Measurements from ENCODE around the gene KLRF1.

KLRF1 gene

DNA sequence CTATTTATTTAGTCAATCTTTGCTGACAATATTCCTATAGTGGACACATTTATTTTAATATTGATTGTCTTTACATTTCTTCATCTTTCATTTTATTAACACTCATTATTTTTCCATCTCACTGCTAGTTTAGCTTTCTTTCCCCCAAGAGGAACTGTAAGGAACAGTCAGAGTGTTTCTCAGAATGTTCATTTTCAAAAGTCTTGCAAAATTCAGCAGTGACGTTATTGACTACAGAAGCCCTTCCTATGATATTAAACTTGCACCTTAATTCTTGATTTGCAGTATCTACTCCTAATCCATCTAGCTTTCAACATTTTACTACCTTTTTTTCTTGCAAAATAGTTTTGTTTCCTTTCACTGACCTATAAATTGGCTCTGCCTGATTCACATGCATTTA lies 28.9 kb downstream of the KLRF1 start:
- H3K14ac ChIP-seq (ENCODE audit: low read length) = no peak overlapping the region
- H3K9me3 ChIP-seq (replicated peaks in 1 of 2; ENCODE audit: control insufficient read depth in 2 of 2, insufficient read depth in 1 of 2, low read depth in 1 of 2, low read length in 2 of 2) = no peaks in the 10 kb centered on the region
- H2AK5ac ChIP-seq (ENCODE audit: low read depth, low read length) = no peak overlapping the region
- no peak overlapping the region for H2BK12ac ChIP-seq (ENCODE audit: low read length)
- H3K4ac ChIP-seq (ENCODE audit: low read length) = no peak overlapping the region
- H3K79me1 ChIP-seq (ENCODE audit: low read depth, low read length) = no peaks in the 10 kb centered on the region
- H4K91ac ChIP-seq (ENCODE audit: low read depth, low read length, poor library complexity) = no peak overlapping the region
- H3K36me3 ChIP-seq (replicated peaks in 1 of 2; ENCODE audit: control insufficient read depth in 2 of 2, insufficient read depth in 2 of 2, low read length in 2 of 2) = no peaks in the 10 kb centered on the region
- H3K27me3 ChIP-seq (ENCODE audit: control insufficient read depth in 3 of 3, insufficient read depth in 3 of 3, low read depth in 1 of 3, low read length in 3 of 3) = no peaks in the 10 kb centered on the region
- no peak overlapping the region for H3K23ac ChIP-seq (ENCODE audit: low read depth, low read length, poor library complexity)
- H3K4me2 ChIP-seq (ENCODE audit: insufficient read depth, low read length, poor library complexity, severe bottlenecking) = no peak overlapping the region
- H3K18ac ChIP-seq (ENCODE audit: low read length) = no peak overlapping the region
- H2BK5ac ChIP-seq (ENCODE audit: low read length) = no peak overlapping the region
- H3K4me3 ChIP-seq (ENCODE audit: low read length in 2 of 2) = no peak overlapping the region
- no peak for DNase-seq (ENCODE audit: low spot score)
- H2BK15ac ChIP-seq (ENCODE audit: low read length) = no peak overlapping the region
- no peak overlapping the region for H2AFZ ChIP-seq (ENCODE audit: low read length)
- H2BK120ac ChIP-seq (ENCODE audit: low read depth, low read length) = no peak overlapping the region
- no CpG with 5 or more reads among the region's 1 CpG for WGBS, 2 donors (ENCODE audit: extremely low coverage in 2 of 2, insufficient read length in 2 of 2, insufficient replicate concordance in 1 of 2)
- no peak overlapping the region for H4K8ac ChIP-seq (ENCODE audit: low read depth, low read length)
- H3K27ac ChIP-seq (replicated peaks; ENCODE audit: low read length) = no peak overlapping the region
- H3K9ac ChIP-seq (ENCODE audit: low read depth, low read length, poor library complexity) = no peak overlapping the region
- no peaks in the 10 kb centered on the region for H3K4me1 ChIP-seq (ENCODE audit: control insufficient read depth in 2 of 2, insufficient read depth in 1 of 2, low read depth in 1 of 2, low read length in 2 of 2)

DNA sequence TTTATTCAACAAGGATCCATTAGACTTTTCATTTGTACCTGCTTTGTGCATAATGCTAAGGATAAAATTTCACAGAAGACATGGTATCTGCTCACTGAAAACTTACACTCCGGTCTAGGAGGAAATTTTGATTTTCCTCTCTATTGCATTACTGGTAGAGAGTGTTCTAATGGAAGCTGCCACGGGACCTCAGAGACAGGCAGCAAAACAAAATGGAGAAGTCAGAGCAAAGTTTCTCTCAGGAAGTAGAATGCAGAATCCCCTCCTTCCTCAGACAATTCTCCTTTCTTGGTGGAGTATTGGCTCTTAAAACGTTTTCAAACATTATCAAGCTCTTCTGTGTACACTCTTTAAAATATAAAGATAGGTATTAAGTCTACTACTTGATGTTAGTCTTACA lies 29.6 kb downstream of the KLRF1 start:
- no peak overlapping the region for H3K4me3 ChIP-seq (ENCODE audit: low read length in 2 of 2)
- no peak overlapping the region for H3K4me2 ChIP-seq (ENCODE audit: insufficient read depth, low read length, poor library complexity, severe bottlenecking)
- DNase-seq (ENCODE audit: low spot score) = no peak
- no peak overlapping the region for H3K18ac ChIP-seq (ENCODE audit: low read length)
- H3K4me1 ChIP-seq (ENCODE audit: control insufficient read depth in 2 of 2, insufficient read depth in 1 of 2, low read depth in 1 of 2, low read length in 2 of 2) = no peaks in the 10 kb centered on the region
- H2AK5ac ChIP-seq (ENCODE audit: low read depth, low read length) = no peak overlapping the region
- no peaks in the 10 kb centered on the region for H3K36me3 ChIP-seq (replicated peaks in 1 of 2; ENCODE audit: control insufficient read depth in 2 of 2, insufficient read depth in 2 of 2, low read length in 2 of 2)
- no peaks in the 10 kb centered on the region for H3K79me1 ChIP-seq (ENCODE audit: low read depth, low read length)
- H2BK5ac ChIP-seq (ENCODE audit: low read length) = no peak overlapping the region
- no peaks in the 10 kb centered on the region for H3K27me3 ChIP-seq (ENCODE audit: control insufficient read depth in 3 of 3, insufficient read depth in 3 of 3, low read depth in 1 of 3, low read length in 3 of 3)
- no peak overlapping the region for H3K27ac ChIP-seq (replicated peaks; ENCODE audit: low read length)
- H4K8ac ChIP-seq (ENCODE audit: low read depth, low read length) = no peak overlapping the region
- H2AFZ ChIP-seq (ENCODE audit: low read length) = no peak overlapping the region
- H2BK15ac ChIP-seq (ENCODE audit: low read length) = no peak overlapping the region
- WGBS, 2 donors (ENCODE audit: extremely low coverage in 2 of 2, insufficient read length in 2 of 2, insufficient replicate concordance in 1 of 2) = no CpG with 5 or more reads among the region's 3 CpGs
- H3K9ac ChIP-seq (ENCODE audit: low read depth, low read length, poor library complexity) = no peak overlapping the region
- H2BK120ac ChIP-seq (ENCODE audit: low read depth, low read length) = no peak overlapping the region
- H3K14ac ChIP-seq (ENCODE audit: low read length) = no peak overlapping the region
- no peaks in the 10 kb centered on the region for H3K9me3 ChIP-seq (replicated peaks in 1 of 2; ENCODE audit: control insufficient read depth in 2 of 2, insufficient read depth in 1 of 2, low read depth in 1 of 2, low read length in 2 of 2)
- H4K91ac ChIP-seq (ENCODE audit: low read depth, low read length, poor library complexity) = no peak overlapping the region
- H2BK12ac ChIP-seq (ENCODE audit: low read length) = no peak overlapping the region
- H3K4ac ChIP-seq (ENCODE audit: low read length) = no peak overlapping the region
- H3K23ac ChIP-seq (ENCODE audit: low read depth, low read length, poor library complexity) = no peak overlapping the region

DNA sequence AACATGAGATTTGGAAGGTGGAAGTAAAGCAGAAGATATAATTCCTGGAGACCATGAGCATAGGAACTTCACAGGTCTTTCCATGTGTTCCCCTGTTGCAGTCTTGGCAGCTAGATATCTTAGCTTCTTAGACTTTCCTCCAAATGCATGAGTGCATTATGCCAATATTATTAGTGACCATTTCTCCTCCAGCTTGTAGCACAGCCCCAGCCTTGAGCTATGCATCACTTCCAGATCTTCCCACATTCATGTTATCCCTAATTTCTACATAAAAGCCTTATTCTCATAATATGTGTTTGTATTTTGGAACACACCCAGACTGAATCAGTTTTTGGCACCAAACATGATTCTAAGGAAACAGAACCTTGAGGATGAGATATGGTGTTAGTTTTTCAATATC lies 30.9 kb downstream of the KLRF1 start:
- no peak for DNase-seq (ENCODE audit: low spot score)
- Histone ChIP-seq H3K4me3 (ENCODE audit: low read length in 2 of 2) (no peak overlapping the region), H3K23ac (ENCODE audit: low read depth, low read length, poor library complexity) (no peak overlapping the region), H3K79me1 (ENCODE audit: low read depth, low read length) (no peaks in the 10 kb centered on the region), H3K4me1 (ENCODE audit: control insufficient read depth in 2 of 2, insufficient read depth in 1 of 2, low read depth in 1 of 2, low read length in 2 of 2) (no peaks in the 10 kb centered on the region), H3K4me2 (ENCODE audit: insufficient read depth, low read length, poor library complexity, severe bottlenecking) (no peak overlapping the region), H3K18ac (ENCODE audit: low read length) (no peak overlapping the region), H3K9me3 (replicated peaks in 1 of 2; ENCODE audit: control insufficient read depth in 2 of 2, insufficient read depth in 1 of 2, low read depth in 1 of 2, low read length in 2 of 2) (no peaks in the 10 kb centered on the region), H3K27ac (replicated peaks; ENCODE audit: low read length) (no peak overlapping the region), H3K4ac (ENCODE audit: low read length) (no peak overlapping the region), H2BK15ac (ENCODE audit: low read length) (no peak overlapping the region), H2BK5ac (ENCODE audit: low read length) (no peak overlapping the region), H3K9ac (ENCODE audit: low read depth, low read length, poor library complexity) (no peak overlapping the region), H3K36me3 (replicated peaks in 1 of 2; ENCODE audit: control insufficient read depth in 2 of 2, insufficient read depth in 2 of 2, low read length in 2 of 2) (no peaks in the 10 kb centered on the region), H2AK5ac (ENCODE audit: low read depth, low read length) (no peak overlapping the region), H4K91ac (ENCODE audit: low read depth, low read length, poor library complexity) (no peak overlapping the region), H2AFZ (ENCODE audit: low read length) (no peak overlapping the region), H2BK12ac (ENCODE audit: low read length) (no peak overlapping the region), H2BK120ac (ENCODE audit: low read depth, low read length) (no peak overlapping the region), H3K27me3 (ENCODE audit: control insufficient read depth in 3 of 3, insufficient read depth in 3 of 3, low read depth in 1 of 3, low read length in 3 of 3) (no peaks in the 10 kb centered on the region), H4K8ac (ENCODE audit: low read depth, low read length) (no peak overlapping the region), H3K14ac (ENCODE audit: low read length) (no peak overlapping the region)

DNA sequence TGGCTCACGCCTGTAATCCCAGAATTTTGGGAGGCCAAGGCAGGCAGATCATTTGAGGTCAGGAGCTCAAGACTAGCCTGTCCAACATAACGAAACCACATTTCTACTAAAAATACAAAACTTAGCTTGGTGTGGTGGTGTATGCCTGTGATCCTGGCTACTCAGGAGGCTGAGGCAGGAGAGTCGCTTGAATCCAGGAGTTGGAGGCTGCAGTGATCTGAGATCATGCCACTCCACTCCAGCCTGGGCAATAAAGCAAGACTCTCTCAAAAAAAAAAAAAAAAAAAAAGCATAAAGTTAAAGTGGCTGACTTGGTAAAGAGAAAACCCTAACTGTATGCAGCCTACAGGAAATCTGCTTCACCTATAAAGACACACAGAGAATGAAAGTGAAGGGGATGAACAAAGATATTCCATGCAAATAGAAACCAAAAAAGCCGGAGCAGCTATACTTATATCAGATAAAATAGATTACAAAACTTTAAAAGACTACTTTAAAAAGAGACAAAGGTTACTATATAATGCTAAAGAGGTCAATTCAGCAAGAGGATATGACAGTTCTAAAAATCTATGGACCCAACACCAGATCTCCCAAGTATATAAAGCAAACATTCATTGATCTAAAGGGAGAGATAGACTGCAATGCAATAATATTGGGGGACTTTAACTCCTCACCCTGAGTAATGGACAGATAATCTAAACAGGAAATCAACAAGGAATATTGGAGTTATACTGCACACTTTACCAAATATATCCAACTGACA lies 37.8 kb downstream of the KLRF1 start:
- no peaks in the 10 kb centered on the region for H3K9me3 ChIP-seq (replicated peaks in 1 of 2; ENCODE audit: control insufficient read depth in 2 of 2, insufficient read depth in 1 of 2, low read depth in 1 of 2, low read length in 2 of 2)
- H3K4me1 ChIP-seq (ENCODE audit: control insufficient read depth in 2 of 2, insufficient read depth in 1 of 2, low read depth in 1 of 2, low read length in 2 of 2) = peaks cover 0 to 1% of the 10 kb centered on the region in 2 donors
- H2BK5ac ChIP-seq (ENCODE audit: low read length) = no peak overlapping the region
- no peak overlapping the region for H3K14ac ChIP-seq (ENCODE audit: low read length)
- no peak overlapping the region for H4K8ac ChIP-seq (ENCODE audit: low read depth, low read length)
- no peak overlapping the region for H2BK12ac ChIP-seq (ENCODE audit: low read length)
- H2AFZ ChIP-seq (ENCODE audit: low read length) = no peak overlapping the region
- no peak overlapping the region for H3K4me3 ChIP-seq (ENCODE audit: low read length in 2 of 2)
- no peak overlapping the region for H3K9ac ChIP-seq (ENCODE audit: low read depth, low read length, poor library complexity)
- no peak overlapping the region for H4K91ac ChIP-seq (ENCODE audit: low read depth, low read length, poor library complexity)
- no peak overlapping the region for H3K23ac ChIP-seq (ENCODE audit: low read depth, low read length, poor library complexity)
- H3K18ac ChIP-seq (ENCODE audit: low read length) = no peak overlapping the region
- no peak for DNase-seq (ENCODE audit: low spot score)
- H2BK15ac ChIP-seq (ENCODE audit: low read length) = no peak overlapping the region
- no peak overlapping the region for H2BK120ac ChIP-seq (ENCODE audit: low read depth, low read length)
- H3K4ac ChIP-seq (ENCODE audit: low read length) = no peak overlapping the region
- H3K4me2 ChIP-seq (ENCODE audit: insufficient read depth, low read length, poor library complexity, severe bottlenecking) = no peak overlapping the region
- no peaks in the 10 kb centered on the region for H3K36me3 ChIP-seq (replicated peaks in 1 of 2; ENCODE audit: control insufficient read depth in 2 of 2, insufficient read depth in 2 of 2, low read length in 2 of 2)
- WGBS, 2 donors (ENCODE audit: extremely low coverage in 2 of 2, insufficient read length in 2 of 2, insufficient replicate concordance in 1 of 2) = no CpG with 5 or more reads among the region's 4 CpGs
- no peak overlapping the region for H2AK5ac ChIP-seq (ENCODE audit: low read depth, low read length)
- no peaks in the 10 kb centered on the region for H3K27me3 ChIP-seq (ENCODE audit: control insufficient read depth in 3 of 3, insufficient read depth in 3 of 3, low read depth in 1 of 3, low read length in 3 of 3)
- H3K79me1 ChIP-seq (ENCODE audit: low read depth, low read length) = no peaks in the 10 kb centered on the region
- no peak overlapping the region for H3K27ac ChIP-seq (replicated peaks; ENCODE audit: low read length)
